ENCODE data around the gene NRXN3.

NRXN3 gene

GRCh38 chr14:79641371-79641770, 1471.2 kb downstream of the NRXN3 start:
- no peak for DNase-seq (ENCODE audit: low read depth)
- no peak for TF ChIP-seq CTCF (IDR thresholded peaks at IDR 0.05; ENCODE audit: insufficient read depth, low read depth, low read length, missing control alignments)
- no peak overlapping the region for H3K4me3 ChIP-seq (ENCODE audit: low read depth, low read length)

GRCh38 chr14:79643132-79643531, 1473.0 kb downstream of the NRXN3 start:
- TF ChIP-seq CTCF (IDR thresholded peaks at IDR 0.05; ENCODE audit: insufficient read depth, low read depth, low read length, missing control alignments): no peak
- no peak overlapping the region for H3K4me3 ChIP-seq (ENCODE audit: low read depth, low read length)
- DNase-seq (ENCODE audit: low read depth): no peak

GRCh38 chr14:79645753-79646362, 1475.7 kb downstream of the NRXN3 start:
- no peak for TF ChIP-seq CTCF (IDR thresholded peaks at IDR 0.05; ENCODE audit: insufficient read depth, low read depth, low read length, missing control alignments)
- DNase-seq (ENCODE audit: low read depth): no peak
- no peak overlapping the region for H3K4me3 ChIP-seq (ENCODE audit: low read depth, low read length)

GRCh38 chr14:79649856-79650255, 1479.7 kb downstream of the NRXN3 start:
- H3K4me3 ChIP-seq (ENCODE audit: low read depth, low read length): no peak overlapping the region
- DNase-seq (ENCODE audit: low read depth): no peak
- no peak for TF ChIP-seq CTCF (IDR thresholded peaks at IDR 0.05; ENCODE audit: insufficient read depth, low read depth, low read length, missing control alignments)

- DNase-seq (ENCODE audit: low read depth): no peak
- no peak overlapping the region for H3K4me3 ChIP-seq (ENCODE audit: low read depth, low read length)
- TF ChIP-seq CTCF (IDR thresholded peaks at IDR 0.05; ENCODE audit: insufficient read depth, low read depth, low read length, missing control alignments): no peak
Observed at GRCh38 chr14:79652513-79653307, 1482.5 kb downstream of the NRXN3 start.

GRCh38 chr14:79656056-79656455, 1485.9 kb downstream of the NRXN3 start:
- peak; percentile 1 for DNase-seq (ENCODE audit: low read depth)
- no peak for TF ChIP-seq CTCF (IDR thresholded peaks at IDR 0.05; ENCODE audit: insufficient read depth, low read depth, low read length, missing control alignments)
- H3K4me3 ChIP-seq (ENCODE audit: low read depth, low read length): no peak overlapping the region
